ENCODE results near the gene NRXN3.

The NRXN3 gene

DNA sequence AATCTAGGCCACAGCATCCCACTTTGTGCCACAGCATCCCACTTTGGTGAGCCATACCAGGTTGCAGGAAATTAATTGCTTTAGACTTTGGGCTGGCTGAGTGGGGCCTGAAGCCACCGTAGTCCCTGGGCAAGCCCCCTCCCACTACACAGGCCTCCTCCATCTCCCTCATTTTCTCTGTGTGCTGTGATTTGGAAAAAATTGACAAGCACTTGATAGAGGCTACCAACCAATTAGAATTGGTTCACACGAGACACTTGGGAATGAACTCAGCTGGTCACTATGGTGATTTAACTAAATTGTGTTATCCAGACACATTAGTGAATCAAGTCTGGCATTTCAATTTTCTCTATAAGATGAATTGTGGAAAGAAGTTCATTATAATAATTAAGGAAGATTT is 1560.0 kb downstream of the NRXN3 start:
- TF ChIP-seq, protein P1, sequence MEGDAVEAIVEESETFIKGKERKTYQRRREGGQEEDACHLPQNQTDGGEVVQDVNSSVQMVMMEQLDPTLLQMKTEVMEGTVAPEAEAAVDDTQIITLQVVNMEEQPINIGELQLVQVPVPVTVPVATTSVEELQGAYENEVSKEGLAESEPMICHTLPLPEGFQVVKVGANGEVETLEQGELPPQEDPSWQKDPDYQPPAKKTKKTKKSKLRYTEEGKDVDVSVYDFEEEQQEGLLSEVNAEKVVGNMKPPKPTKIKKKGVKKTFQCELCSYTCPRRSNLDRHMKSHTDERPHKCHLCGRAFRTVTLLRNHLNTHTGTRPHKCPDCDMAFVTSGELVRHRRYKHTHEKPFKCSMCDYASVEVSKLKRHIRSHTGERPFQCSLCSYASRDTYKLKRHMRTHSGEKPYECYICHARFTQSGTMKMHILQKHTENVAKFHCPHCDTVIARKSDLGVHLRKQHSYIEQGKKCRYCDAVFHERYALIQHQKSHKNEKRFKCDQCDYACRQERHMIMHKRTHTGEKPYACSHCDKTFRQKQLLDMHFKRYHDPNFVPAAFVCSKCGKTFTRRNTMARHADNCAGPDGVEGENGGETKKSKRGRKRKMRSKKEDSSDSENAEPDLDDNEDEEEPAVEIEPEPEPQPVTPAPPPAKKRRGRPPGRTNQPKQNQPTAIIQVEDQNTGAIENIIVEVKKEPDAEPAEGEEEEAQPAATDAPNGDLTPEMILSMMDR (conservative IDR thresholded peaks at IDR 0.05; ENCODE audit: low read length): no peak
- no peak overlapping the region for H3K4me3 ChIP-seq (ENCODE audit: low read length)
- no peak for DNase-seq (ENCODE audit: low read depth)

DNA sequence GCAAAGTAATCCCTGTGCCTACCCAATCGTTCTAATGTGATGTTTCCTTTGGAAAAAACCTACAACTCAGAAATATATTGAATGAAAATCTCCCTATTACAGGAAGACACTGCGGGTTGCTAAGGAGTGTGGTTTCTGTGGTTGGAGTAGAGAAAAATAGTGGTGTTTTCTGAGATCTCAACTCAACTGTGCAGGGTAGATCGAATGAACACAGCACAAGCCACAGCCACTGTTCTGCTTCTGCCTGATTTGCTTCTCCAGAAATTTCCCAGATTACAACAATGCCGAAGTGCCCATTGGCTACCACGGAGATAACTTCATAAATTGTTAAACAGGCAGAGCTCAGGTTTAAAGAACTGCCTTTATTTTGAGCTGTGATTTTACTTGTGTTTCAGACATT is 1560.8 kb downstream of the NRXN3 start:
- no peak for DNase-seq (ENCODE audit: low read depth)
- TF ChIP-seq, protein P1 (conservative IDR thresholded peaks at IDR 0.05; ENCODE audit: low read length): no peak

DNA sequence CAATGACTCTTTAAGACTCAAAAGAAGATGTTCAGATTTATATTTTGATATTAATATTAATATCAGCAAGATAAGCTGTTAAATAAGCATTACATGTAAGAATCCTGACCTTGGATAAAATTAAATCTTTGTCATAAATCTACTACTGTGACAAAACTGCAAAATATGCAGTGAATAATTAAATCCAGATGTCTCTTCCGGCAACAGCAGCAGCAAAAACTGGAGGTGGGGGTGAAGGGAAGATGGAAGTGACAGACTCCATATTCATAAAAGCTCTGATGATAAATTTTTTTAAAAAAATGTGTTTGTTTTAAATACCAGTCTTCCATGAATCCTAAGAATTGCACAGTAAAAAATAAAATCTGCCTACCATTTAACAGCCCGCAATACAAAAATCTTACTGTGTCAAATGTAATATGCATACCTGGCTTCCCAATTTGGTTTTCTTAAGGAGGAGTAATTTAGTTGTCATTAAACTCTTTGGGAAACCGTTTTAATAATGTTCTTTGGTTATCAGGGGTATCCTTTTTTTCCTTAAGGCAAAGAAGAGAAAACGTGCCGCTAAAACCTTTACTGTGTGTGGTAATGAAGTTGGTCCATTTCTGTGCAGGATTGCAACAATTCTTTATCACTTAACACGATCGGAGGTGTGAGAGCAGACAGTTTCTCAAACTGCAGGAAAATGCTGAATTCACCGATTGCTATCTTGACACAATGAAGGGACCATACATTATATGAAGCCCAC is 1562.9 kb downstream of the NRXN3 start:
- H3K4me3 ChIP-seq (ENCODE audit: low read length): no peak overlapping the region
- DNase-seq (ENCODE audit: low read depth): no peak

More for the DNA sequence above, 1560.8 kb downstream of the NRXN3 start:
- no peak overlapping the region for H3K4me3 ChIP-seq (ENCODE audit: low read length)

DNA sequence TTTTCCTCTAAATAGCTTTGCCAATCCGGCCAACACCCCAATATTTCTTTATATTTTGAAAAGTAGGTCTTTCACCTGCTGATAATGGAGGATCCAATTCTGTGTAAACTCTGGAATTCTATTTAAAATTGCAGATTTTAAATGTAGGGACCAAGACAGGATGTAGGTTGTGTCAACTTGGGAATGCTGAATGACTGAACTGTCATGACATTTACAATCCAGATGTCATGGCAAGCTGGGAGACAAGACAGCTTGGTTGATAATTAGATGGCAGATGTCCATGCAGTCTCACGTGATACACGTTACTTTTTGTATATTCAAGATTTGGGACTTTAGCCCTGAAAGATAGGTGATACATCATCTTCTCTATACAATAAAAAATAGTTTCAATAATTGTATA is 1564.0 kb downstream of the NRXN3 start:
- no peak for DNase-seq (ENCODE audit: low read depth)
- no peak overlapping the region for H3K4me3 ChIP-seq (ENCODE audit: low read length)
- TF ChIP-seq, protein P1 (conservative IDR thresholded peaks at IDR 0.05; ENCODE audit: low read length): no peak

More for the DNA sequence above, 1562.9 kb downstream of the NRXN3 start:
- TF ChIP-seq, protein P1 (conservative IDR thresholded peaks at IDR 0.05; ENCODE audit: low read length): no peak

DNA sequence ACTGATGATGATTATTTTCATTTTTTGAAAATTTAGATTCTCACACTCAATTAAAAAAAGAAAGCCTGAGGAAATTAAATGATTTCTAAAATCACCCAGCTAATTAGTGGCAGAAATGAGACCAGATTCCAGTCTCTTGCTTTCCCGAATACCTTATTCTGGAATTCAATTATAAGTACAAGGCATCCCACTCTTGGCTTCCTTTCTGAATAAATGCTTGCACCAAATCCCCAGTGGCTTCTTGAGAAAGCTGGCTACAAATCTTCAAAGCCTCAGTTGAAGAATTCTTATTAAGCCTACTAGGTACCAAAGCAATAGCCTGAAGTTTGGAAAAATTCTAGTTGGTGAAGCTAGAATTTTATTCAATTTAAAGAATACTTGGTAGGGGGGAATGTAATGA is 1564.5 kb downstream of the NRXN3 start:
- no peak overlapping the region for H3K4me3 ChIP-seq (ENCODE audit: low read length)
- TF ChIP-seq, protein P1 (conservative IDR thresholded peaks at IDR 0.05; ENCODE audit: low read length): no peak
- DNase-seq (ENCODE audit: low read depth): no peak

DNA sequence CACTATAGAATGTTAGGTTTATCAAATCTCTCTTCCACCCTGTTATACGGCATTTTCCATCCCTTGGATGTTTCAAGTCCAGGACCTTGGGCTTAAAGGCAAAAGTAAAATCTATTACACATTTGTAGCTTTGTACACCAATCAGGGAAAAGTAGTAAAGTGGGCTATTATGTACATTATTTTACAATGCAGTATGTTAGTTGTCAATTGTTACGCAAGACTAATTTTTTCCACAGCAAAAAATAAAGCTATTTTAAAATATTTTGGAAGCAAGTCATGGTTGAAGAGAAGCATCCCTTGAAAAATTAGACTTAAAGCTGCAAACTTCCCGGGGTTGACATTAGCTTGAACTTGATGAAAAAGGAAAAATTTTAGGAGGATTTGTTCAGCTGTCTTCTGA is 1564.9 kb downstream of the NRXN3 start:
- TF ChIP-seq, protein P1 (conservative IDR thresholded peaks at IDR 0.05; ENCODE audit: low read length): no peak
- H3K4me3 ChIP-seq (ENCODE audit: low read length): no peak overlapping the region
- no peak for DNase-seq (ENCODE audit: low read depth)

DNA sequence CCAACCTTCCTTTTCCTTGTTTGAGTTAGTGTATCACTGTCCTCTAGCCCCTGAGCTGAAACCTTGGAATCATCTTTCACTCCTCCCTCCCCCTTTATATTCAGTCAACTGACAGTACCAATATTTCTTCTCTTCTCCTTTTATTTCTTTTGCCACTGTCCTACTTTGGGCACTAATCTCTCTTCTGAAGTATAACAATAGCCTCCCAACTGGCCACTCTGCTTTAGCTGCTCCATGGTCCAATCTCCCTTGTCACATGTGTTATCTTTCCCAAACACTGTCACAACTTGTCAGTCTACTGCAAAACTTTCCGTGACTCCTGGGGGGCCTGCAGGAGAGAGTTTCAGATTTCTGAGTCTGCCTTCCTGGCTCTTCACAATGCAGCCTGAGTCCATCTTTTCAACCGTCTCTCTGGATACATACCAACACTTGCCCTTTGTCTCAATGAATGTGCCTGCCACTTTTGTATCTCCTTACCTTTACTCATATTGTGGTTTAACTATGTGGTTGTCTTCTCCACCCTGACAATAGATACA is 1570.0 kb downstream of the NRXN3 start:
- DNase-seq (ENCODE audit: low read depth): no peak

More for the DNA sequence above, 1570.0 kb downstream of the NRXN3 start:
- no peak overlapping the region for H3K4me3 ChIP-seq (ENCODE audit: low read length)
- TF ChIP-seq, protein P1 (conservative IDR thresholded peaks at IDR 0.05; ENCODE audit: low read length): no peak
